ENCODE data around the gene CCT6B.
"Not testable (repeated sequence)": the region's sequence is repeated elsewhere in the genome, so short reads cannot be mapped to it uniquely, and the experiment has no call there.

The CCT6B gene

GRCh38 chr17:34961093-34961911 lies at the start of gene CCT6B, which contains the start of gene ZNF830:
Gene CCT6B, minus strand, starts transcription at chr17:34961460. Its CDS starts 67 bp downstream, at chr17:34961393.
Gene ZNF830, plus strand, starts transcription at chr17:34961540. Its CDS starts 27 bp downstream, at chr17:34961567.
- H3K9ac ChIP-seq (ENCODE audit: low read length in 5 of 5), result peak within 1 kb of the TSS; percentile 87 to 99 (median 95)
- H3K4me3 ChIP-seq (ENCODE audit: low read depth in 1 of 5, low read length in 5 of 5), result peak within 1 kb of the TSS; percentile 74 to 98 (median 96)
- H3K27ac ChIP-seq (ENCODE audit: low read depth, low read length), result peak within 1 kb of the TSS; percentile 91
- no peaks in the 10 kb centered on the region for H3K27me3 ChIP-seq (ENCODE audit: control insufficient read depth in 5 of 5, insufficient read depth in 4 of 5, low read length in 5 of 5)
- H3K36me3 ChIP-seq (ENCODE audit: control insufficient read depth in 5 of 5, insufficient read depth in 5 of 5, low read length in 5 of 5), result peaks cover 11 to 24% (median 18%) of the 10 kb centered on the region in 5 donors
- no peaks in the 10 kb centered on the region for H3K9me3 ChIP-seq (ENCODE audit: control insufficient read depth in 5 of 5, low read length in 5 of 5)
- H3K4me1 ChIP-seq (ENCODE audit: control insufficient read depth in 5 of 5, insufficient read depth in 5 of 5, low read length in 5 of 5), result peaks cover 3 to 22% (median 20%) of the 10 kb centered on the region in 5 donors

DNA sequence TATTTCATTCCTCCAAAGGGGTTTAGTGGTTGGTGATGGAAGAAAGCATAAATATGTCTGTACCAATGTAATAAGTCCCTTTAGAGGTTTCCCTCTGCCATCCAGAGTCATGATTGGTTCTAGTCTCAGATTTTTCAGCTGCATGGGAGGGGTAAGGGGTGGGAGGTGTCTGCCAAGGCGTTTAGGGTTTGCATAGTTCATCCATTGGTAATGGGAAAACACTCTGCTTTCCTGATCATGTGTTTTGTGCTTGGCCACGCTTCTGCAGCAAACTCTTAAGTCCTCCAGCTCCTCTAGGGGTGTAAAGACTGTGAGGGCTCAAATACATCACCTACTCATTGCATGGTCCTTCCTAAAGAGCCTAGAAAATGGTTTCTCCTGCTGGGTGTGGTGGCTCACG lies 48.8 kb upstream of the CCT6B start:
- peaks cover 0 to 8% (median 4%) of the 10 kb centered on the region in 5 donors for H3K4me1 ChIP-seq (ENCODE audit: control insufficient read depth in 5 of 5, insufficient read depth in 5 of 5, low read length in 5 of 5)
- no peaks in the 10 kb centered on the region for H3K27me3 ChIP-seq (ENCODE audit: control insufficient read depth in 5 of 5, insufficient read depth in 4 of 5, low read length in 5 of 5)
- H3K4me3 ChIP-seq (ENCODE audit: low read depth in 1 of 5, low read length in 5 of 5), result no peak overlapping the region
- no peak overlapping the region for H3K27ac ChIP-seq (ENCODE audit: low read depth, low read length)
- H3K9ac ChIP-seq (ENCODE audit: low read length in 5 of 5), result no peak overlapping the region
- H3K9me3 ChIP-seq (ENCODE audit: control insufficient read depth in 5 of 5, low read length in 5 of 5), result no peaks in the 10 kb centered on the region
- H3K36me3 ChIP-seq (ENCODE audit: control insufficient read depth in 5 of 5, insufficient read depth in 5 of 5, low read length in 5 of 5), result peaks cover 11 to 69% (median 40%) of the 10 kb centered on the region in 5 donors

- no peak overlapping the region for H3K9ac ChIP-seq (ENCODE audit: low read length in 5 of 5)
- H3K4me1 ChIP-seq (ENCODE audit: control insufficient read depth in 5 of 5, insufficient read depth in 5 of 5, low read length in 5 of 5), result peaks cover 0 to 6% (median 4%) of the 10 kb centered on the region in 5 donors
- no peak overlapping the region for H3K27ac ChIP-seq (ENCODE audit: low read depth, low read length)
- peaks cover 7 to 70% (median 49%) of the 10 kb centered on the region in 5 donors for H3K36me3 ChIP-seq (ENCODE audit: control insufficient read depth in 5 of 5, insufficient read depth in 5 of 5, low read length in 5 of 5)
- H3K27me3 ChIP-seq (ENCODE audit: control insufficient read depth in 5 of 5, insufficient read depth in 4 of 5, low read length in 5 of 5), result no peaks in the 10 kb centered on the region
- no peak overlapping the region for H3K4me3 ChIP-seq (ENCODE audit: low read depth in 1 of 5, low read length in 5 of 5)
- no peaks in the 10 kb centered on the region for H3K9me3 ChIP-seq (ENCODE audit: control insufficient read depth in 5 of 5, low read length in 5 of 5)
Measured at GRCh38 chr17:35006961-35007360, 45.7 kb upstream of the CCT6B start.

DNA sequence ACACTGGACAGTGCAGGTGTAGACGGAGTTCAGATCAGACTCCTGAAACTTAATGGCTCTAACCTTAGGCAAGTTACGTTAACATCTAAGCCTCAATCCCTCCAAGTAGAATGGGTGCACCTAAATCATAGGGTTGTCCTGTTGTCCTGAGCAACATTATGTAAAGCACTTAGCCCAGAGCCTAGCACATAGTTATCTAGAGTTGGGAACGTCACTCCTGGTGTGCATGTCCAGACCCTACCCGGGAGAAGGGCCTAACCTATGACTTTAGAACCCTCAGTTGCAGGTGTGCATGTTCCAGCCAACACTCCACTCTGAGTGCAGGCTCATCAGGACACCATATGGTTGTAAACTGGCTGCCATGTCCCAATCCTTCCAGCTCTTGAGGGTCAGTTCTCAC lies 45.1 kb upstream of the CCT6B start:
- H3K27ac ChIP-seq (ENCODE audit: low read depth, low read length), result no peak overlapping the region

DNA sequence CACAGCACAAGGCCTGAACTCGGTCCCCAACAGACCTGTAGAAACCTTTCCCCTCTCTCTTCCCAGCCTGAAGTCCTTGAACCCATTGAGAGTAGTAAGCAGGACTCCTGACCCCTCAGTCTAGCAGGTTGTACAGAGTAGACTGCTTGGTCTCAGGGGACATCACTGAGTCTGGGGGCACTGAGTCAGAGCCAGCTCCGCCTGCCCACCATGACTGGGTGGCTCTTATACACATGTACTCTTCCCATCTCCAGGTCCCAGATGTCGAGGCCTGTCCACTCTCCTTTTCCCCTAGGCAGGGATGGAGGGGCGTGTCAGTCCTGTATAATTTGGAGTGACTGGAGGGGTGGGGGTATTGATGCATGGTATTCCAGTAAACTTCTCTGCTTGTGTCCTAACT lies 42.5 kb upstream of the CCT6B start:
- Histone ChIP-seq H3K4me1 (ENCODE audit: control insufficient read depth in 5 of 5, insufficient read depth in 5 of 5, low read length in 5 of 5) (peaks cover 0 to 6% (median 4%) of the 10 kb centered on the region in 5 donors), H3K36me3 (ENCODE audit: control insufficient read depth in 5 of 5, insufficient read depth in 5 of 5, low read length in 5 of 5) (peaks cover 0 to 78% (median 52%) of the 10 kb centered on the region in 5 donors), H3K27ac (ENCODE audit: low read depth, low read length) (no peak overlapping the region)

More for the DNA sequence above, 45.1 kb upstream of the CCT6B start:
- Histone ChIP-seq H3K9me3 (ENCODE audit: control insufficient read depth in 5 of 5, low read length in 5 of 5) (no peaks in the 10 kb centered on the region), H3K4me3 (ENCODE audit: low read depth in 1 of 5, low read length in 5 of 5) (no peak overlapping the region), H3K9ac (ENCODE audit: low read length in 5 of 5) (no peak overlapping the region), H3K36me3 (ENCODE audit: control insufficient read depth in 5 of 5, insufficient read depth in 5 of 5, low read length in 5 of 5) (peaks cover 7 to 70% (median 49%) of the 10 kb centered on the region in 5 donors), H3K27me3 (ENCODE audit: control insufficient read depth in 5 of 5, insufficient read depth in 4 of 5, low read length in 5 of 5) (no peaks in the 10 kb centered on the region), H3K4me1 (ENCODE audit: control insufficient read depth in 5 of 5, insufficient read depth in 5 of 5, low read length in 5 of 5) (peaks cover 0 to 6% (median 4%) of the 10 kb centered on the region in 5 donors)

DNA sequence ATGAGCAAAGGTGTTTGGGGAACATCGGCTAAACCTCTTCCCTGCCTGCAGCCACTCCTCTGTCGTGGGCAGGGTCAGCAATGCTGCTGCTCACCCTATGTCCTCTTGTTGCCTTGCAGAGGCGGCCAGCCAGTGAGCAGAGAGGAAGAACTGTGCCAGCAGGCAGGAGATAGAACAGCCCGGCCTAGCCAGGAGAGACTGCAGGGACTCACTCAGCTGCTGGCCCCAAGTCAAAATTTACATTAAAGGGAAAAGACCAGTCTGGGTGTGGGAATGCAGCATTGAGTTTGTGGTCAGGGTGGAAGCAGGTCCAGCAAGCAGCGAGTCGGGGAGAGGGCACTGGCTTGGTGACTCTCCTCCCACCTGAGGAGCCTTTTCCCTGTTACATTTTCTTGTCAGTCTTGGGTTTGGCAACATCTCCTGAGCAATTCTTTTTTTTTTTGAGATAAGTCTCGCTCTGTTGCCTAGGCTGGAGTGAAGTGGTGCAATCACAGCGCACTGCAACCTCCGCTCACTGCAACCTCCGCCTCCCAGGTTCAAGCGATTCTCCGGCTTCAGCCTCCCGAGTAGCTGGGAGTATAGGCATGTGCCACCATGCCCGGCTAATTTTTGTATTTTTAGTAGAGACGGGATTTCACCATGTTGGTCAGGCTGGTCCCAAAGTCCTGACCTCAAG lies 41.8 kb upstream of the CCT6B start:
- no peaks in the 10 kb centered on the region for H3K27me3 ChIP-seq (ENCODE audit: control insufficient read depth in 5 of 5, insufficient read depth in 4 of 5, low read length in 5 of 5)
- H3K27ac ChIP-seq (ENCODE audit: low read depth, low read length), result no peak overlapping the region
- H3K36me3 ChIP-seq (ENCODE audit: control insufficient read depth in 5 of 5, insufficient read depth in 5 of 5, low read length in 5 of 5), result peaks cover 0 to 83% (median 59%) of the 10 kb centered on the region in 5 donors
- no peak overlapping the region for H3K9ac ChIP-seq (ENCODE audit: low read length in 5 of 5)
- peaks cover 0 to 9% (median 4%) of the 10 kb centered on the region in 5 donors for H3K4me1 ChIP-seq (ENCODE audit: control insufficient read depth in 5 of 5, insufficient read depth in 5 of 5, low read length in 5 of 5)
- no peaks in the 10 kb centered on the region for H3K9me3 ChIP-seq (ENCODE audit: control insufficient read depth in 5 of 5, low read length in 5 of 5)
- no peak overlapping the region for H3K4me3 ChIP-seq (ENCODE audit: low read depth in 1 of 5, low read length in 5 of 5)

More for the DNA sequence above, 42.5 kb upstream of the CCT6B start:
- Histone ChIP-seq H3K9me3 (ENCODE audit: control insufficient read depth in 5 of 5, low read length in 5 of 5) (no peaks in the 10 kb centered on the region), H3K9ac (ENCODE audit: low read length in 5 of 5) (no peak overlapping the region), H3K27me3 (ENCODE audit: control insufficient read depth in 5 of 5, insufficient read depth in 4 of 5, low read length in 5 of 5) (no peaks in the 10 kb centered on the region), H3K4me3 (ENCODE audit: low read depth in 1 of 5, low read length in 5 of 5) (no peak overlapping the region)

GRCh38 chr17:35001549-35001948 lies 40.3 kb upstream of the CCT6B start:
- Histone ChIP-seq H3K27ac (ENCODE audit: low read depth, low read length) (no peak overlapping the region), H3K4me3 (ENCODE audit: low read depth in 1 of 5, low read length in 5 of 5) (no peak overlapping the region), H3K9me3 (ENCODE audit: control insufficient read depth in 5 of 5, low read length in 5 of 5) (no peaks in the 10 kb centered on the region), H3K4me1 (ENCODE audit: control insufficient read depth in 5 of 5, insufficient read depth in 5 of 5, low read length in 5 of 5) (peaks cover 0 to 17% (median 5%) of the 10 kb centered on the region in 5 donors), H3K36me3 (ENCODE audit: control insufficient read depth in 5 of 5, insufficient read depth in 5 of 5, low read length in 5 of 5) (peaks cover 0 to 76% (median 58%) of the 10 kb centered on the region in 5 donors), H3K27me3 (ENCODE audit: control insufficient read depth in 5 of 5, insufficient read depth in 4 of 5, low read length in 5 of 5) (no peaks in the 10 kb centered on the region), H3K9ac (ENCODE audit: low read length in 5 of 5) (no peak overlapping the region)

DNA sequence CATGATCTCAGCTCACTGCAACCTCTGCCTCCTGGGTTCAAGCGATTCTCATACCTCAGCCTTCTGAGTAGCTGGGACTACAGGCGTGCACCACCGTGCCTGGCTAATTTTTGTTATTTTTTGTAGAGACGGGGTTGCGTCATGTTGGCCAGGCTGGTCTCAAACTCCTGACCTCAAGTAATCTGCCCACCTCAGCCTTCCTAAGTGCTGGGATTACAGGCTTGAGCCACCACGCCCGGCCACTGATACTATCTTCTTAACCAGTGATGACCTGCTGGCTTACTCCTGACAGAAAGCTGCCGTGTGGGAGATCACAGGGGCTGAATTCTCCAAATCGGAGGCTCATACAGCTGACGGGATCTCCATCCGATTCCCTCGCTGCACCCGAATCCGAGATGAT lies 39.7 kb upstream of the CCT6B start:
- H3K9ac ChIP-seq (ENCODE audit: low read length in 5 of 5); H3K4me3 ChIP-seq (ENCODE audit: low read depth in 1 of 5, low read length in 5 of 5); H3K27ac ChIP-seq (ENCODE audit: low read depth, low read length); H3K9me3 ChIP-seq (ENCODE audit: control insufficient read depth in 5 of 5, low read length in 5 of 5); H3K27me3 ChIP-seq (ENCODE audit: control insufficient read depth in 5 of 5, insufficient read depth in 4 of 5, low read length in 5 of 5): not testable (repeated sequence)
- peaks cover 0 to 75% (median 56%) of the 10 kb centered on the region in 5 donors for H3K36me3 ChIP-seq (ENCODE audit: control insufficient read depth in 5 of 5, insufficient read depth in 5 of 5, low read length in 5 of 5)
- H3K4me1 ChIP-seq (ENCODE audit: control insufficient read depth in 5 of 5, insufficient read depth in 5 of 5, low read length in 5 of 5), result peaks cover 0 to 17% (median 5%) of the 10 kb centered on the region in 5 donors

- no peak overlapping the region for H3K27ac ChIP-seq (ENCODE audit: low read depth, low read length)
- no peaks in the 10 kb centered on the region for H3K27me3 ChIP-seq (ENCODE audit: control insufficient read depth in 5 of 5, insufficient read depth in 4 of 5, low read length in 5 of 5)
- no peak overlapping the region for H3K4me3 ChIP-seq (ENCODE audit: low read depth in 1 of 5, low read length in 5 of 5)
- peaks cover 0 to 17% (median 5%) of the 10 kb centered on the region in 5 donors for H3K4me1 ChIP-seq (ENCODE audit: control insufficient read depth in 5 of 5, insufficient read depth in 5 of 5, low read length in 5 of 5)
- H3K36me3 ChIP-seq (ENCODE audit: control insufficient read depth in 5 of 5, insufficient read depth in 5 of 5, low read length in 5 of 5), result peaks cover 0 to 79% (median 62%) of the 10 kb centered on the region in 5 donors
- H3K9me3 ChIP-seq (ENCODE audit: control insufficient read depth in 5 of 5, low read length in 5 of 5), result no peaks in the 10 kb centered on the region
- no peak overlapping the region for H3K9ac ChIP-seq (ENCODE audit: low read length in 5 of 5)
Measured at GRCh38 chr17:34999456-34999855, 38.2 kb upstream of the CCT6B start.

DNA sequence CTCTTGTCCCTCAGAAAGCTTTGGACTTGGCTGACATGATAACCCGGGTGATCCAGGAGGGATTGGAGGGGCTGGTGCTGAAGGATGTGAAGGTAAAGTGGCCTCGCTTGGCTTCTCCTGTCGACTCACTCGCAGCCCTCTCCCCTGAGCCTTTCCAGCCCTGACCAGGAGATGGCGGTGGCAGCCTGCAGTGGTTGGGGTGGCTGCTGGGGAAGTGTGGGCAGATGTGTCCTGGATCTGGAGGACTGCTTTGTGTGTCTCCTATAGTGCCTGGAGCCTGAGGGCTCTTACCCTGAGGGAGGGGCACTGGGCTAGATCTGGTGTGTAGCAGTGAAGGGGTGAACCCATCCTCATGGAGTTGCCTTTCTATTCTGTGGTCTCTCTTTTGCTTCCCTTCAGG lies 36.9 kb upstream of the CCT6B start:
- Histone ChIP-seq H3K27me3 (ENCODE audit: control insufficient read depth in 5 of 5, insufficient read depth in 4 of 5, low read length in 5 of 5) (no peaks in the 10 kb centered on the region), H3K36me3 (ENCODE audit: control insufficient read depth in 5 of 5, insufficient read depth in 5 of 5, low read length in 5 of 5) (peaks cover 0 to 80% (median 65%) of the 10 kb centered on the region in 5 donors), H3K9me3 (ENCODE audit: control insufficient read depth in 5 of 5, low read length in 5 of 5) (no peaks in the 10 kb centered on the region), H3K27ac (ENCODE audit: low read depth, low read length) (no peak overlapping the region), H3K4me1 (ENCODE audit: control insufficient read depth in 5 of 5, insufficient read depth in 5 of 5, low read length in 5 of 5) (peaks cover 0 to 17% (median 5%) of the 10 kb centered on the region in 5 donors), H3K9ac (ENCODE audit: low read length in 5 of 5) (no peak overlapping the region), H3K4me3 (ENCODE audit: low read depth in 1 of 5, low read length in 5 of 5) (no peak overlapping the region)

Measured in subcutaneous abdominal adipose tissue (tissue), 5 donors.